ENCODE results near the gene TESK2. TPM values are rescaled to one million over a fixed set of nuclear protein-coding genes. Genes with fewer than 3 reads are reported as not detected.

TESK2 gene
- total and polyA plus RNA-seq, 2 of the 8 experiments (the other 6 are each of a cell fraction or from before 2014, with no cell fraction given), result 10.8 to 12.6 TPM

GRCh38 chr1:45383191-45383590 is 107.8 kb downstream of the TESK2 start (continued):
- TF ChIP-seq ZNF274 (IDR thresholded peaks at IDR 0.05; ENCODE audit: borderline replicate concordance, extremely low read depth, low read length) (no peak), HDAC2 (IDR thresholded peaks at IDR 0.05; ENCODE audit: borderline replicate concordance in 1 of 2, low read depth in 2 of 2, low read length in 2 of 2) (no peak), BCL11A (IDR thresholded peaks at IDR 0.05; ENCODE audit: low read depth in 2 of 2, low read length in 2 of 2) (no peak)
